C4-2B (cell line): ENCODE data around the gene TRIM29.

Source experiments
- H3K27ac ChIP-seq: fragments of 450-650 bp; 2 replicates; pipeline ENCODE4 v1.5.1; 2017
- CTCF ChIP-seq: fragments of 450-650 bp; conservative IDR thresholded peaks from 2 replicates; pipeline ENCODE4 v1.5.1; 2017; ENCODE audit warnings: mild to moderate bottlenecking
- ZFX ChIP-seq: fragments of 450-650 bp; IDR thresholded peaks from 2 replicates; pipeline ENCODE4 v1.6.1; 2017

Gene TRIM29

DNA sequence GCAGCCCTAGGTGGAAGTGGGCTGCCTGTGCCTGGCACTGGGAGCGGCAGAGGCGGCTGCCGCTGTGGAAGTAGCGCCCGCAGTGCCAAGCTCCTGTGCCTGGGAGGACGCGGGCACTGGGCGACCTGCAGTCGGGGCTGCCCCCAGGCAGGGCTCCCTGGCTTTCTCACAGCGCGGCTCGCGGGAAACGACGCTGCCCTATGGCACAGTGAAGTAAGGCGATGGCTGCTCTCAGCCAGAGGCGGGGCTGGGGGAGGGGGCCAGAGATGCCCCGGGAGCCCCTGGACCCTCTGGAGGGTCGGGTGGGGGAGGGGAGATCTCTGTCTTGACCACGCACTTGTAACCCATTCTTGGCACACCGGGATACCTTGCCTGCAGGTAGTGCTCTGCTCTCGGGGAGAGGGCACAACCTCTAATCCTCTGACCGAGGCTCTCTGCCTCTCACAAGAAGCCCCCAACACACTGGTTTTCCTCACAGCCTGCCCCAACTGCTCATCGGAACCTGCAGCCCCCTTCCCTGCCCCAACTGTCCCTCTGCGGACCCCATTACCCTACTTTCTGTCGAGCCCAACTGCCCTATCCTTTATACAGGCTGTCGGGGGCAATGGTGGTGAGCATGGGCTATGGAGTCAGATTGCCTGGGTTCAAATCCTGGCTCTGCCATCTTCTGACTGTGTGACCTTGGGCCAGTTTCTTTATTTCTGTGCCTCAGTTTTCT lies 32.2 kb upstream of the TRIM29 start:
- TF ChIP-seq CTCF: no peak
- TF ChIP-seq ZFX: no peak
- no peak overlapping the region for H3K27ac ChIP-seq

- H3K27ac ChIP-seq: no peak overlapping the region
- TF ChIP-seq ZFX (no peak), CTCF (peak; percentile 98)
These were observed 31.2 kb upstream of the TRIM29 start for GRCh38 chr11:120168960-120169681.

DNA sequence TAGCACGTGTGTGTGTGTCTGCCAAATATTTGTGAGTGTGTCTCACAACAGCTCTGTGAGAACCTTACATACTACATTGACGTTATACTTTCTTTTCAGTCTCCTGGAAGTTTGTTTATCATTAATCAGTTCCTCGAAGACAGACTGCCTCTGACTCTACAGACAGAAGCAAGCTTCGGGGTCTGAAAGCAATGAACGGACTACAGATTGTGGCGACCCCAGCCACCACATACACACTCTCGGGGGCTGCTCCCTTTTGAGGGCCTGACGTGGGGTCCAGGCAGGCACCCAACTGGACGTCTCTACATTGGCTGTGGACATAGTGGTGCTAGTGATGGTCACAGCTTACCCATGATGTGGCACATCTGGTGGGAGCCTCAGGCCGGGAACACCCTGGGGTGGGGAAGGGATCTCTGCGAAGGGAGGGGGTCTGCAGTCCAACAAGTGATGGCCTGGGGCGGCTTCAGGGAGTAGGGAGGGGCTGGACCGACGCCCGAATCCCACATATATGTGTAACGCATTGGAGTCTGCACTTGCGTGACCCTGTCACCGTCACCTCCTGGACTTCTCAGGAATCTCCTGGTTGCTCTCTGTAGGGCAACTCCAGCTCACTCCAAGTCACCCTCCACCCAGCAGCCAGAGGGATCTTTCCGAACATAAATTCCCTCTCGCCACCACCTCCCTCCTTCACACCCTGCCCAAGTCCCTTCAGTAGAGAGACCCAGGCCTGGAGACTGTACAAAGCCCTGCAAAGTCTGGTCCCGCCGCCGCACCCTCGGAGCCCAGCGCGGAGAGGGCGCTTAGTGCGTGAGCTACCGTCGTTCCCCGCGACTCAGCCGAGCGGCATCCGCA lies 30.4 kb upstream of the TRIM29 start:
- no peak overlapping the region for H3K27ac ChIP-seq
- TF ChIP-seq CTCF: no peak
- no peak for TF ChIP-seq ZFX

- TF ChIP-seq ZFX (no peak), CTCF (no peak)
- H3K27ac ChIP-seq: no peak overlapping the region
These were observed 29.7 kb upstream of the TRIM29 start for GRCh38 chr11:120167659-120168058.

- no peak for TF ChIP-seq CTCF
- TF ChIP-seq ZFX: no peak
- no peak overlapping the region for H3K27ac ChIP-seq
These were observed 22.5 kb upstream of the TRIM29 start for GRCh38 chr11:120160436-120160835.

GRCh38 chr11:120153221-120153620 lies 15.3 kb upstream of the TRIM29 start:
- TF ChIP-seq CTCF (no peak), ZFX (no peak)
- no peak overlapping the region for H3K27ac ChIP-seq

GRCh38 chr11:120151536-120151935 lies 13.6 kb upstream of the TRIM29 start:
- no peak overlapping the region for H3K27ac ChIP-seq
- TF ChIP-seq ZFX (no peak), CTCF (no peak)
